ENCODE measurements around the gene APPBP2. TPM values are rescaled to one million over a fixed set of nuclear protein-coding genes. Genes with fewer than 3 reads are reported as not detected.

APPBP2 gene, protein sequence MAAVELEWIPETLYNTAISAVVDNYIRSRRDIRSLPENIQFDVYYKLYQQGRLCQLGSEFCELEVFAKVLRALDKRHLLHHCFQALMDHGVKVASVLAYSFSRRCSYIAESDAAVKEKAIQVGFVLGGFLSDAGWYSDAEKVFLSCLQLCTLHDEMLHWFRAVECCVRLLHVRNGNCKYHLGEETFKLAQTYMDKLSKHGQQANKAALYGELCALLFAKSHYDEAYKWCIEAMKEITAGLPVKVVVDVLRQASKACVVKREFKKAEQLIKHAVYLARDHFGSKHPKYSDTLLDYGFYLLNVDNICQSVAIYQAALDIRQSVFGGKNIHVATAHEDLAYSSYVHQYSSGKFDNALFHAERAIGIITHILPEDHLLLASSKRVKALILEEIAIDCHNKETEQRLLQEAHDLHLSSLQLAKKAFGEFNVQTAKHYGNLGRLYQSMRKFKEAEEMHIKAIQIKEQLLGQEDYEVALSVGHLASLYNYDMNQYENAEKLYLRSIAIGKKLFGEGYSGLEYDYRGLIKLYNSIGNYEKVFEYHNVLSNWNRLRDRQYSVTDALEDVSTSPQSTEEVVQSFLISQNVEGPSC
- 10 to 100 TPM; 16.5 to 22.3 TPM for total RNA-seq

DNA sequence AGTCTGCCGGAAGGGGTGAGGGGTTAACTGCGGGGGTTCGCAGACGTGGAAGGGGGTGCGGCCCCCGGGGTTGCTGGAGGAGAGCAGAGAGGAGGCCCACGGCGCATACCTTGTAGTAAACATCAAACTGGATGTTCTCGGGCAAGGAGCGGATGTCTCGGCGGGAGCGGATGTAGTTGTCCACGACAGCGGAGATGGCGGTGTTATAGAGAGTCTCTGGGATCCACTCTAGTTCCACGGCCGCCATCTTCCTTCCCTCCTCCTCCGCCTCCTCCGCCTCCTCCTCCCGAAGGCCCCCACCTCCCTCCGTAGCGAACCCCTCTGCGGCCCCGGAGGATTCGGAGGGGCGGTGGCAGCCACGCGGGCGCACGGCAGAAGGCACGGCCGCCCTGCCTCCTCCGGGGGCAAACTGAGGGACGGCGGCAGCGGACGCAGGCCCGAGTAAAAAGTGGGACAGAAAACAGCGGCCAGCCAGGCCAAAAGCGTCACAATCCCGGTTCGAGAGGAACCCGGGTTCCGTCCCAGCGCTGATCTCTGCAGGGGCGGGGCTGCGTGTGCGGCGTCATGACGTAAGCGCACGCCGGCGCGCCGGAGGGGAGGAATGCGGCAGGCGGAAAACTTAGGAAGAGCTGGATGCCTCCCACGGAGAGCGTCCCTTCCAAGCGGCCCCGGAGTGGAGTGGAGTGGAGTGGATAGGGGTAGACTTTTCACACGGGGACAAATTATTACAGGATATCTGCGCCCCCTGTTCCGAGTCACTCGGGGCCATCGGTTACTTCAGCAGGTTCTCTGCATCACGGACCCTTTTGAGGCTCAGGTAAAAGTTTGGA is at the start of gene APPBP2:
Gene APPBP2, minus strand, starts transcription at position 558 of the 830 bp plus-strand sequence. Its CDS starts 311 bp downstream, at position 247.
- Mint-ChIP-seq H3K36me3 (ENCODE audit: low read depth) (peaks cover 3% of the 10 kb centered on the region), H3K27ac (peak within 1 kb of the TSS; percentile 93), H3K4me1 (ENCODE audit: low read depth) (peaks cover 27% of the 10 kb centered on the region), H3K4me3 (peak within 1 kb of the TSS; percentile 96), H3K27me3 (ENCODE audit: low read depth) (no peaks in the 10 kb centered on the region), H3K9me3 (no peaks in the 10 kb centered on the region)
- peak; percentile 81 for DNase-seq
- intact Hi-C loops (cut with micrococcal nuclease) = loop anchor here (1.0 to 5.0 kb wide), 8 partner anchors 18 to 1371 kb away; partner anchors contain the start of genes BCAS3, HEATR6, PPM1D and PRR11
- CTCF ChIA-PET = no interaction called here

DNA sequence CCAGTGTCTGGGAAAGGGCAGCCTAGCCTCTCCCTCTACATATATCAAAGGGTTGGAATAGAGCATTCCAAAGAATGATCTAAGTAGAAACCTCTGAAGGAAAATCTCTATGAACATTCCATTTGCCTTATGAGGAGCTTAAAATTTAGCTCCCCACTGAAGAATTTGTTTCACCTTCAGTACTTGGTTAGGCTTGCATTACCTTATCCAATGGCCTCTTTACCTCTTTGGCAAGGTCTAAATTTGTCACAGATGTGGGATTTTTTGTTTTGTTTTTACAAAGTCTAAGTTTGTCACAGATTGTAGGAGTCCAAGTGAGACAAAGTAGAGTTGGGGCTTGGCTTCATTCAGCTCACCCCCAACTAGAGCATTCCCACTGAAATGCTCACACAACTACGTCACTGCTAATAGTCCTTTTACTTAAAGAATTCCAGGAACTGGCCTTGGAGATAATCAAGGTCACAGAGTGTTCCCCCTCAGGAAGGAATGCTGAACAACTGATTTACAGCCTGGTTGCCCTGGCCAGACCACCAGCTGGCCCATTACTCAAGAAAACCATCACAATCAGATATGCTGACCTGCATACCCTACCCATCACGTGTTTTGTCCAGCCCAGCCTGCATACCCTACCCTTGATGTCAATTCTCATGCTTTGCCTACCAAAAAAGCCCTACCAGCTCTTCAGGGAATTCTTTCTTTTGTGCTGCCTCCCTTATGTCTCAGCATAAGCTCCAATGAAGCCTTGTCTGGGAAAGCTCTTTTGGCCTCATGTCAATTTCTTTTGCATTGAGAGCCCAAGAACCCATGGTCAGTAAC is 47.4 kb upstream of the APPBP2 start:
- Mint-ChIP-seq H3K4me1 (ENCODE audit: low read depth) (peaks cover 7% of the 10 kb centered on the region), H3K27me3 (ENCODE audit: low read depth) (no peaks in the 10 kb centered on the region), H3K4me3 (no peak overlapping the region), H3K9me3 (no peaks in the 10 kb centered on the region), H3K27ac (no peak overlapping the region), H3K36me3 (ENCODE audit: low read depth) (no peaks in the 10 kb centered on the region)
- CTCF ChIA-PET = interaction anchor here (0.6 to 0.7 kb wide), 2 partner anchors 163 to 1244 kb away, joined by 3 read pairs; no protein-coding TSS in a partner anchor
- no peak for DNase-seq
- intact Hi-C loops (cut with micrococcal nuclease) = no loop called here

DNA sequence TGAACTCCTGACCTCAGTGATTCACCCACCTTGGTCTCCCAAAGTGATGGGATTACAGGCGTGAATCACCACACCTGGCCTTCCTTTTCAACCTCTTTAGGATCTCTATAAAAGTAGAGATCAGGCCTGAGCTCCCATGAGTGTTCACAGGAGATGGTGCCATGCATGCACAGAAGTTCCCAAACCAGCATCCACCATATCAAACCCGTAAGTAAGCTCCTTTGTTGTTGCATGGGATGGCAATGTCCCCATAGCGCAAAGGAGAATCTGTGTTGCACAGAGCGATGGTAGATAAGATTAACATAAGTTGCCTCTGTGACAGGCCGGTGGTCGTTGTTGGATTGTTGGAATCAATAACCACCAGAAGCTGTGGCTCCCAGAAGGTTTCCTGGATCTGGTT is 39.2 kb upstream of the APPBP2 start:
- Mint-ChIP-seq H3K9me3 (no peaks in the 10 kb centered on the region), H3K27ac (no peak overlapping the region), H3K27me3 (ENCODE audit: low read depth) (no peaks in the 10 kb centered on the region), H3K36me3 (ENCODE audit: low read depth) (no peaks in the 10 kb centered on the region), H3K4me3 (no peak overlapping the region), H3K4me1 (ENCODE audit: low read depth) (no peaks in the 10 kb centered on the region)
- CTCF ChIA-PET = interaction anchor here (1.5 kb wide), 1 partner anchor 12 kb away, joined by 4 read pairs; no protein-coding TSS in a partner anchor
- no peak for DNase-seq
- intact Hi-C loops (cut with micrococcal nuclease) = loop anchor here (5.0 kb wide), 1 partner anchor 143 kb away; the partner anchor contains the start of gene CHCT1

DNA sequence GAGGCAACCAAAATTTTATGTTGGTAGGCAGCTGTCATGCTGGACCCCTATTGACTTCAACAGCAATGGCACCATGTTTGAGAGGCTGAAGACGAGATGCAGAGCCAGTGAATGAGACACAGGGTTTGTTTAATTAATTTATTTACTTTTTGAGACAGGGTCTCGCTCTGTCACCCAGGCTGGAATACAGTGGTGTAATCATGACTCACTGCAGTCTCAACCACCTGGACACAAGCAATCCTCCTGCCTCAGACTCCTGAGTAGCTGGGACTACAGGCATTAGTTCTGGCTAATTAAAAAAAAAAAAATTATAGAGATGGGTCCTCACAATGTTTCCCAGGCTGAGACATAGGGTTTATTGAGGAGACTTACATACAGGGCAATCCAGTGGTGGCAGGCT is 37.7 kb upstream of the APPBP2 start:
- H3K27ac Mint-ChIP-seq = no peak overlapping the region
- CTCF ChIA-PET = no interaction called here
- H3K4me3 Mint-ChIP-seq = no peak overlapping the region
- no peaks in the 10 kb centered on the region for H3K27me3 Mint-ChIP-seq (ENCODE audit: low read depth)
- peaks cover 1% of the 10 kb centered on the region for H3K36me3 Mint-ChIP-seq (ENCODE audit: low read depth)
- intact Hi-C loops (cut with micrococcal nuclease) = no loop called here
- no peaks in the 10 kb centered on the region for H3K9me3 Mint-ChIP-seq
- DNase-seq = no peak
- H3K4me1 Mint-ChIP-seq (ENCODE audit: low read depth) = no peaks in the 10 kb centered on the region

DNA sequence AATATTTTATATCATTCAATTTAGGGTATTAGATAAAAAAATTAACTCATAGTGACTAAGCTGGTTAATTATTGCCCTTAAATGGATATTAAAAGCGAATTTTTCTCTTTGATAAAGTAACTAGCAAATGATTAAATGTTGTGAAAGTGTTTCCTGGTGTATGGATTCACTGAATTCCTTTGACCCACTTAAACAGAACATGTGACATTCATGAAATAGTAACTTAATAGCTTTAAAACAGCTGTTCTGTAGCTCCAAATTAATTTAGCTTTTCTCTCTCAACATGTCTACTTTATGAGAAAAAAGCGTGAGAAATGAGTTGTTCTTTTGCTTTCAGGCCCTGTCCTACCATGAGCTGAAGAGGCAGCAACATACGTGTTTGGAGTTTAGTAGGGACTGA is 36.4 kb upstream of the APPBP2 start:
- Mint-ChIP-seq H3K27me3 (ENCODE audit: low read depth) (no peaks in the 10 kb centered on the region), H3K4me3 (no peak overlapping the region), H3K9me3 (peaks cover 5% of the 10 kb centered on the region), H3K4me1 (ENCODE audit: low read depth) (no peaks in the 10 kb centered on the region), H3K27ac (no peak overlapping the region), H3K36me3 (ENCODE audit: low read depth) (peaks cover 7% of the 10 kb centered on the region)
- intact Hi-C loops (cut with micrococcal nuclease) = no loop called here
- DNase-seq = no peak
- CTCF ChIA-PET = interaction anchor here (0.6 kb wide), 1 partner anchor 14 kb away, joined by 3 read pairs; no protein-coding TSS in a partner anchor

DNA sequence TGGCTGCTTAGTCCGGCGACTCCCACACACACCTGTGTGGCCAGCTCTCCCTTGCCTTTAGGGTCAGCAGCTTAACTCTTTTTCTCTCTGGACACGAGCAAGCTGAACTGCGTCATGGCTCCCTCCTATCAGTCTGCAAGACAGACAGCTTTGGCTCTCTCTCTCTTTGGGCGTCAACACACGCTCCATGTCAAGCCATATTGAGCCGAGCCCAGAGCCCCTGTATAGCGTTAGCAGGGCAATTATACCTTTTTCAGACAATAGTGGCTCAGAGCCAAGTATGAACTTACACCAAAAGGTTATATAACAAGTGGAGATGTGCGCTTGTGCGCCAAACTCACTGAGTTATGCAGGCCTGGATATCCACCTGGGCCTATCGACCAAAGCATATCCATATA is 34.8 kb upstream of the APPBP2 start:
- CTCF ChIA-PET = no interaction called here
- H3K4me3 Mint-ChIP-seq = no peak overlapping the region
- intact Hi-C loops (cut with micrococcal nuclease) = no loop called here
- no peak overlapping the region for H3K27ac Mint-ChIP-seq
- DNase-seq = no peak
- H3K36me3 Mint-ChIP-seq (ENCODE audit: low read depth) = peaks cover 10% of the 10 kb centered on the region
- H3K4me1 Mint-ChIP-seq (ENCODE audit: low read depth) = no peaks in the 10 kb centered on the region
- H3K27me3 Mint-ChIP-seq (ENCODE audit: low read depth) = no peaks in the 10 kb centered on the region
- peaks cover 9% of the 10 kb centered on the region for H3K9me3 Mint-ChIP-seq

DNA sequence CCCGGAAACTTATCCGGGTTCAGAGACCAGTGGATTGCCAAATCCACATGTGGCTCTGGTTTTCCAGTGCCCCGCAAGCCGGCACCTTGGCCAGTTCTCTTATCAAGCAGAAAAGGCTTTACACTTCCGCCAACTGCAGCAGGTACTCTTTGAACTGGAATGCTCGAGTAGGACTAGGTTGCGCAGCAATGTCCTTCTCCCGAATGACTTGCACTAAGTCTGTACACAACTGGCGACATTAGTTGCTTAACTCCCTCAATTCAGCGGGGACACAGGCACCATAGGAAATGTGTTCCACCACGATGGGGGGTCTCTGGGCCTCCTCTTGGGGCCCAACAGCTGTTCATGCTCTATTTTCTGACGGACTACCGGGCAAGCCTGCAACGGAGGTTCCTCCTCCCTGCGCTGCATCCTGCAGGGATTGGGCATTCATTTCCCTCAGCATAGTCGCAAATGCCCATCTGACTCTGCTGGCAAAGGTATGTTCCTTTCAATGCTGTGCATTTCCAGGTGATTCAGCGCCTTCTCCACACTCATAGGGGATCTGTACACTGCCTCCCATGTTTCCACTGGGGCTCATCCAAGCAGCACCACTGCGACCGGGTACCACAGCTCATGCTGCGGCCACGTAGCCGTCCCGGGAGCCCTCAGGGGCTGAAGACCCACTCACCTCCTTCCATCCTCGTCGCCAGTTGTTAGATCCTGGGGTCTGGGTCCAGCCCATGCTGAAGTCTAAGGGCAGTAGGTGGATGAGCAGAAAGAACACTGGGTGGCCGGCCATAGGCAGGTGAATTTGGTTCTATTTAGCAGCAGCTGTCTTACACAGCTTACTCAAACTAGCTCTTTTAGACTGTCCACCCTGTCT is 34.2 kb upstream of the APPBP2 start:
- Mint-ChIP-seq H3K4me3 (no peak overlapping the region), H3K4me1 (ENCODE audit: low read depth) (no peaks in the 10 kb centered on the region)

DNA sequence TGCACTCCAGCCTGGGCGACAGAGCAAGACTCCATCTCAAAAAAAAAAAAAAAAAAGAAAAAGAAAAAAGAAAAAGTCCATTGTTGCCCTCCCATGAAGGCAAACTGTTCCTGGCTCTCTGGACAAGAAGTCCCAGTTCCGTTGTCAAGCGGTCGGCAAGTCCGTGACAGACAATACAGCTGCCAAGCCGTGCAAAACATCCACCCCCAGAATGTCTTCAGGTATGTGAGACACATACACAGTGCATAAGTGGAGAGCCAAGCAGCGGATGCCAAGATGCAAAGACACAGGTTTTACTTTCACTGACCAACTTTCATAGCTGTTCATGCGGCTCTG is 33.6 kb upstream of the APPBP2 start:
- H3K27me3 Mint-ChIP-seq (ENCODE audit: low read depth) = no peaks in the 10 kb centered on the region
- peaks cover 10% of the 10 kb centered on the region for H3K36me3 Mint-ChIP-seq (ENCODE audit: low read depth)
- no peak for DNase-seq
- peaks cover 9% of the 10 kb centered on the region for H3K9me3 Mint-ChIP-seq
- intact Hi-C loops (cut with micrococcal nuclease) = no loop called here
- CTCF ChIA-PET = interaction anchor here (0.6 to 1.3 kb wide), 3 partner anchors 11 to 131 kb away, joined by 3 to 5 read pairs (median 4); no protein-coding TSS in a partner anchor
- H3K4me1 Mint-ChIP-seq (ENCODE audit: low read depth) = no peaks in the 10 kb centered on the region
- no peak overlapping the region for H3K27ac Mint-ChIP-seq
- no peak overlapping the region for H3K4me3 Mint-ChIP-seq

More for the DNA sequence above, 34.2 kb upstream of the APPBP2 start:
- CTCF ChIA-PET = interaction anchor here (0.6 to 1.3 kb wide), 2 partner anchors 10 to 132 kb away, joined by 4 to 5 read pairs; no protein-coding TSS in a partner anchor
- Mint-ChIP-seq H3K27me3 (ENCODE audit: low read depth) (no peaks in the 10 kb centered on the region), H3K27ac (no peak overlapping the region), H3K36me3 (ENCODE audit: low read depth) (peaks cover 10% of the 10 kb centered on the region), H3K9me3 (peaks cover 9% of the 10 kb centered on the region)
- no peak for DNase-seq
- intact Hi-C loops (cut with micrococcal nuclease) = no loop called here

DNA sequence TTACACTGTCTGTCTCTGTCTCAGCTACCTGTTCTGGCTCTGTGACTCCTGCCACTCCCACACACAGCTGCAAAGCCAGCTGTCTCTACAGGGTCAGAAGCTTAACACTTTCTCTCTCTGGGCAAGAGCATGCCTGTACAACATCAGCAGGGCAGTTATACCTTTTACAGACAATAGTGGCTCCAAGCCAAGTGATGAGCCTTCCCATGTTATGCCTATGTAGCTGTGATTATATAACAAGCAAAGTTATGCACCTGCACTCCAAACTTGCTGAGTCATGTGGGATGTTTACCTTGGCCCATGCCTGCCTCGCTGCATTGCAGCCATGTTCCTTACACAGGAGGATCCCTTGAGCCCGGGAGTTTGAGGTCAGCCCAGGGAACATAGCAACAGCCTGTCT is 31.8 kb upstream of the APPBP2 start:
- H3K4me1 Mint-ChIP-seq (ENCODE audit: low read depth) = no peaks in the 10 kb centered on the region
- no peak overlapping the region for H3K27ac Mint-ChIP-seq
- peaks cover 10% of the 10 kb centered on the region for H3K36me3 Mint-ChIP-seq (ENCODE audit: low read depth)
- intact Hi-C loops (cut with micrococcal nuclease) = no loop called here
- no peaks in the 10 kb centered on the region for H3K27me3 Mint-ChIP-seq (ENCODE audit: low read depth)
- H3K4me3 Mint-ChIP-seq = no peak overlapping the region
- no peak for DNase-seq
- H3K9me3 Mint-ChIP-seq = peaks cover 12% of the 10 kb centered on the region
- CTCF ChIA-PET = interaction anchor here (0.7 to 1.5 kb wide), 2 partner anchors 23 to 137 kb away, joined by 4 read pairs; no protein-coding TSS in a partner anchor

DNA sequence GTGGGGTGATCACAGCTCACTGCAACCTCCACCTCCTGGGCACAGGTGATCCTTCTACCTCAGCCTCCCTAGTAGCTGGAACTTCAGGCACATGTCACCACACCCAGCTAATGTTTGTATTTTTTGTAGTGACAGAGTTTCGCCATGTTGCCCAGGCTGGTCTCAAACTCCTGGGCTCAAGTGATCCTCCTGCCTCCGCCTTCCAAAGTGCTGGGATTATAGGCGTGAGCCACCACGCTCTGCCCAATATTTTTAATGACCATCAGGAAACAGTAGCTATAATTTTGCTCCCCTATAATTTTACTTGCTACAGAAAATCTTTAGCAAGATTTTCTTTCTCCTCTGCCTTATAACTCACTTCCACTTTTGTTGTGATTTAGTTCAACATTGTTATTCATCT is 29.7 kb upstream of the APPBP2 start:
- H3K4me3 Mint-ChIP-seq = no peak overlapping the region
- no peaks in the 10 kb centered on the region for H3K4me1 Mint-ChIP-seq (ENCODE audit: low read depth)
- DNase-seq = no peak
- intact Hi-C loops (cut with micrococcal nuclease) = no loop called here
- CTCF ChIA-PET = interaction anchor here (0.6 kb wide), 1 partner anchor 34 kb away, joined by 3 read pairs; no protein-coding TSS in a partner anchor
- H3K36me3 Mint-ChIP-seq (ENCODE audit: low read depth) = peaks cover 10% of the 10 kb centered on the region
- no peaks in the 10 kb centered on the region for H3K27me3 Mint-ChIP-seq (ENCODE audit: low read depth)
- no peak overlapping the region for H3K27ac Mint-ChIP-seq
- peaks cover 12% of the 10 kb centered on the region for H3K9me3 Mint-ChIP-seq

DNA sequence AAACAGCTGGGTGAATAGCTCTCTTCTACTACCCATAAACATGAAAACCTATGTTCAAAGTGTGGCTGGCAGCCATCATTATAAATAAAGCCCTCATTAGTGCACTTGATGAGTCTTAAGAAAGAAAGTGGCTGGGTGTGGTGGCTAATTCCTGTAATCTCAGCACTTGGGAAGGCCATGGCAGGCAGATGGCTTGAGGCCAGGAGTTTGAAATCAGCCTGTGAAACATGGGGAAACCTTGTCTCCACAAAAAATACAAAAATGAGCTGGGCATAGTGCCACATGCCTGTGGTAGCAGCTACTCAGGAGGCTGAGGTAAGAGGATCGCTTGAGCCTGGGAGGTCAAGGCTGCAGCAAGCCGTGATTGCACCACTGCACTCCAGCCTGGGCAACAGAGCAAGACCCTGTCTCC is 28.3 kb upstream of the APPBP2 start:
- CTCF ChIA-PET = no interaction called here

More for the DNA sequence above, 28.3 kb upstream of the APPBP2 start:
- intact Hi-C loops (cut with micrococcal nuclease) = no loop called here
- Mint-ChIP-seq H3K36me3 (ENCODE audit: low read depth) (peaks cover 10% of the 10 kb centered on the region), H3K4me1 (ENCODE audit: low read depth) (no peaks in the 10 kb centered on the region), H3K27ac (no peak overlapping the region), H3K4me3 (no peak overlapping the region), H3K9me3 (peaks cover 12% of the 10 kb centered on the region), H3K27me3 (ENCODE audit: low read depth) (no peaks in the 10 kb centered on the region)
- DNase-seq = no peak

Measured in activated naive CD4-positive, alpha-beta T cell treated with anti-CD3 and anti-CD28 coated beads for 36 hours (primary cell).